Activated CD8-positive, alpha-beta memory T cell treated with anti-CD3 and anti-CD28 coated beads, Interleukin-2, amount 50 U/mL, for 4 hours (primary cell): ENCODE data around the gene ATP2A3.

Experiments
- DNase-seq: peaks from one replicate; pipeline ENCODE4 v3.0.0-alpha.2; 2020

Gene ATP2A3

DNA sequence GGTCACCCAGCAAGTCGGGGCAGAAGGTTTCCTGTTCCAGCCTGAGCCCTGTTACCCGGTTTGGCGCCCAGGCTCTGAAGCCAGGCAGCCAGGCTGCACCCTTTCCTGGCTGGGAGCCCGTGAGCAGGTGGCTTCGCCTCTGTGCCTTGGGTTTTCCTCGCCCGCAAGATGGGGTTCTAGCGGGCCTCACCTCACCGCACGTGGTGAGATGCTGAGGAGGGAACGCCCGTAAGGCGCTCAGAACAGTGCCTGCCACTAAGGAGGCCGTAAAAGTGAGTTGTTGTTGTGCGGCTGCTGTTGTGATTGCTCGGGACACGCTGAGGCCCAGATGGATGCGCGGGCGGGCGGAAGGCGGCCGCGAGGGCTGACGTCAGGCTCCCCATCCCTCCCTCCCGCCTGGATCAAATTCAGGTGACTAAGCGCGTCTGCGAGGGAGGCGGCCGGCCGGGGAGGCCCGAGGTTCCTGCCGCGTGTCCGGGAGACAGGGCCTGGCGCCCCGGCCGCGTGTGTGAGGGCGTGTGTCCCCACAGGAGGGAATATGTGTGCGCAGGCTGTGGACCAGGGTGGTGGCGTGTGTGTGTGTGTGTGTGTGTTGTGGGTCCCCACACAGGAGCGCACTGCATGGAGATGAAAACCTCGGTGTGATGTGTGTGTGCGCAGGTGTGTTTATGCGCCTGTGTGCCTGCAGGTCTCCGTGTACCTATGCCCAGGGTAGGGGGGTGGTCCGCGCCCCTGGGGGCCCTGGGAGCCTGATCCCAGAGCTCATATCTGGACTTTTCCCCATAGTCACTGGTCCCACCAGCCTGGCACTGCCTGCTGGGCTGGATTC lies 75.7 kb downstream of the ATP2A3 start:
- DNase-seq, result no peak

DNA sequence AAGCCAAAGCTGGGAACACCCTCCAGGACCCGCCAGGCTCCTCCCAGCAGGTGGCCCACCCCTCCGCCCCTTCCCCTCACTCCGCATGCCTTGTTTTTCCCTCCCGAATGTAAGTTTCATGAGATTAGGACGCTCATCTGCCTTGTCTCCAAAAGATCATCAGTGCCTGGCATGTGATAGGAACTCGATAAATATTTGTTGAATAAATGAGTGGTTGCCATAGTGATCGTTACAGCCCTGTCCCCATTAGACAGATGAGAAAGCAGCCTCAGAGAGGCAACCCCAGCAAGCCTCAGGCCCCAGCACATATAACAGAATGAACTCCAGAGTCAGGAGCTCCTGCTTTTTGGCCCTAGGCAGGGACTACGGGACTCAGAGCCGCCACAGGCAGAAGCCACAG lies 76.4 kb downstream of the ATP2A3 start:
- no peak for DNase-seq

DNA sequence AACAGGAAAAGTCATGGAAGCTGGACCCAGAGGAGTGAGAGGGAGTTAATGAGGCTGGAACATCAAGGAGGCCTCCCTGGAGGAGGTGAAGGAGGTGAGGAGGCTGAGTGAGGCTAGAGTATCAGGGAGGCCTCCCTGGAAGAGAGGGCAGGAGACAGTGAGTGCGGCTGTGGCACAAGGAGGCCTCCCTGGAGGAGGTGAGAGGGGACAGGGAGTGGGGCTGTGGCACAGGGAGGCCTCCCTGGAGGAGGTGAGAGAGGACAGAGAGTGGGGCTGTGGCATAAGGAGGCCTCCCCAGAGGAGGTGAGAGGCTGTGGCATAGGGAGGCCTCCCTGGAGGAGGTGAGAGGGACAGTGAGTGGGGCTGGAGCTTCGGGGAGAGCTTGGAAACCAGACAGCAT lies 76.8 kb downstream of the ATP2A3 start:
- DNase-seq, result no peak

DNA sequence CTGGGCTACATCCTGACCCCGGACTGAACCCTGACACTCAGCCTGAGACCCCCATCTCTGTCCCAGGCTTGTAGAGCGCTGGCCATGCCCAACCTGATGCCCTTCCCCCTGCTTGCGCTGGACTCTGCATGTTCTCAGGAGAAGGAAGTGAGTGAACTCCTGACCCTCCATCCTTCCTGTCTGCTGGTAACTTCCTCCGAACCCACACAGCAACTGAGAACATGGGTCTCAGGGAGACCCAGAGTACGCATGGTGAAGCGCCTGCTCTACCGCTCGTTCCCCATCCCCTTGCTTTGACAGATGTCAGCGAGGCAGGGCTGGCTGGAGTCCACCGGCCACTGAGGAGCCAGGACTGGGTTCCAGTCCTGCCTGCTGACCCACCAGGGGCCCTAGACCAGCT lies 77.5 kb downstream of the ATP2A3 start:
- no peak for DNase-seq

DNA sequence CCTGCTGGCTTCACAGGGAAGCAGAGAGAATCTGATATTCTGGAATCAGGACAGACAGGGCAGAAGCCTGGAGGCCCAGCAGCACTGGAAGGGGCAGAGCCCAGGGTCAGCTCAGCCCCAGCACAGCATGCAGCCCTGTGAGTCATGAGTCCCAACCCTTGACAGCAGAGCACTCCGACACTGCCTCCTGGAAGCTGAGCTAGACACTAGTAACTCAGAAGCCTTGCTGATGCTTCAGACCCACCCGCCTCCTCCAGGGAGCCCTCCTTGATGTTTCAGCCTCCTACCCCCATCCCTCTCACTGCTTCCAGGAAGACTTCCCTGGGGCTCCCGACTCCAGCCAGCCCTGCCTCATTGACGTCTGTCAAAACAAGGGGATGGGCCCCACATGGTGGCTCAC lies 78.3 kb downstream of the ATP2A3 start:
- DNase-seq, result no peak

DNA sequence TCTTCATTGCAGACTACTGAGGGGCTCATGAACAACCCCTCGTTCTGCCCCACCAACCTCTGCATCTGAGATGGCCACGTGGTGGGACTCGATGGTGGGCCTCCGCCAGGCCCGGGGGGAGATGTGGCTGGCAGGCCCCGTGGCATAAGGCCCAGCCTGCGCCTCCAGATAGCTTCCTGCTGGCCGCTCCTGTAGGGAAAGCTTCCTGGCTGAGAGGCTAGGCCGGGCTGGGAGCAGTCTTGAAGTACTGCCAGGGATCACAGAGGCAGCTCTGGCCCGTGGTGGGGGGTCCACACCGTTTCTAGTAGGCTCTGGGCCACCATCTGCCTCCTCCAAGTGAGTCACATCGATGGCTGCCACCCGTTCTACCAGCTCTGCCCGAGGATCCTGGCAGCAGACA lies 79.0 kb downstream of the ATP2A3 start:
- no peak for DNase-seq

DNA sequence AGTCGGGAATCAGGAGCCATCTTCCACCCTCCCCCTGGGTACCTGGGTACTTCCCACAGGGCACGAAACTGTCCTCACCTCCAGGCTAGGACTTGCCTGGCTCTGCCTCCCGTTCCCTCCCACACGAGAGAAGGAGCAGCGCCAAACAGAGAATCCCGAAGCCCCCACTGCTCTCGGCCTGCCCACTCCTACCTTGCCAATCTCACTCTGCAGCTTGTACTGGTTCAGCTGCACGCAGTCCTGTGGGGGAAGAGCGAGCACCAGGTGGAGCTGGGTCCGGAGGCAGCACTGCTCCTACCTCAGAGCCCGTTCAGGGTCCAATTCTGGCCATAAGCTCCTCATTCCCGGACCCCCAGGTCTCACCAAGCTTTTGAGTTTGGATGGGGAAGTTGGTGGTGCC lies 80.0 kb downstream of the ATP2A3 start:
- no peak for DNase-seq

DNA sequence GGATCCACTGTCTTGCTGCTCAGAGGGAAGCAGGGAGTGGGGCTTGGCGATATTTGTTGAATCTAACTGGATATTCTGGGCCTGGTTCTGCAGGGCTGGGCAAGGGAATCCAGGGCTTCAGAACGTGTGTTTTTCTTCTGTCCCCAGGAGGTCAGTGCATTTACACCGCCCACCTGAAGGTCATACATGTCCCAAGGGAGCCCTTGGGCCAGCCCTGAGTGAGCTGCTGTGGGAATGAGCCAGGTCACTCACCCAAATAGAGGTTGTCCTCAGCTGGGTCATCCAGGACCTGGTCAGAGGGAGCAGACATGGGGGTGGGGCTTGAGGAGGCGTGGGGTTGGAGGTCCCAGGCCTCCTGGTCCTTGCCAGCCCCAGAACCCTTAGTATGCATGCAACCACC lies 82.0 kb downstream of the ATP2A3 start:
- no peak for DNase-seq

DNA sequence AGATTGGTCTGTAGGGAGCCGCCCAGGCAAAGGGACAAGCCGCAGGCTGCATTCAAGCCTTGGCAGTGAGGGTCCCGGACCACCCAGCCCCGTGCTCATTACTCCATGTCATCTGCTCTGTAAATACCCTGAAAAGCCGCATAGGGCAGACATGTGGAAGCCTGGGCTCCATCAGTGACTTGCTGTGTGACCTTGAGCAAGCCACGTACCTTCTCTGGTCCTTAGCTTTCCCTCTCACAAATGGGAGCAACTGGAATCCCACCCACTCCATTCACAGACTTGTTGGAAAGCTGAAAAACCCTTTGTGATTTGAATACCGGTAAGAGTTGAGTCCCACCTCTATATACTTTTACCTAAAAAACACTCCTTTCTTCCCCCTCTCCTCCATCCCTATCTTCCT lies 83.3 kb downstream of the ATP2A3 start:
- DNase-seq, result no peak

DNA sequence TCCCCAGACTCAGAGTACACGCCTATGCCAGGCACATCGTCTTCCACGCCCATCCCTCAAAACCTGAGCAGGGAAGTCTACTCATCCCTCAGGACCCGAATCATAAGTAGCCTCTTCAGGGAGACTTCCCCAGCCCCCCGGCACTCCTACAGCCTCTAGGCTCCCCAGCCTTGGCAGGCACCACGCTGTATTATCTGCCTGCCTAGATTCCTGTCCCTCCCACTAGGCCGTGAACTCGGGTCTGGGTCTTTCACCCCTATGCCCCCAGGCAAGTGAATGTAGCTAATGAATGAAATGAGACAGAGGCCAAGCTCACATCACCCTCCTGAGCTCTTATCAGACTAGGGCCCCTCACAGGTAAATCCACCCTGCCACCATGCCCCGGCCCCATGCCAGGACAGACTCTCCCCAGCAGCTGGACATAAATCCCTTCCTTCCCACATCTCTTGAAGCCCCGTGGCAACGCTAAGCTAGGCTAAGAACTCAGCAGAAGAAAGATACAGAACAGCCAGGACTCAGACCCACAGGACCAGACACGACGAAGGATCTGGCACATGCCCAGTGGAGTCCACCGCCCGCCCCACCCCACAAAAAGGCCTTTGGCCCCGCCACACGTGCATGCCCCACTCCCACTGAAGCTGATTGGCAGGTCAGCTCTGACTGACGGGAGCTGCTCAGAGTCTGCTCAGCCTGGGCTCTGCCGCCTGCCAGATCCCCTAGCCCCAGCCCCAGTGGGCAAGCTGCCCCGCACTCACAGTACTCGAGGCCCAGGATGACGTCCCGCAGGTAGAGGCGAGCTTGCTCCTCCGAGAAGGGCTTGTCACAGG lies 84.4 kb downstream of the ATP2A3 start:
- no peak for DNase-seq

DNA sequence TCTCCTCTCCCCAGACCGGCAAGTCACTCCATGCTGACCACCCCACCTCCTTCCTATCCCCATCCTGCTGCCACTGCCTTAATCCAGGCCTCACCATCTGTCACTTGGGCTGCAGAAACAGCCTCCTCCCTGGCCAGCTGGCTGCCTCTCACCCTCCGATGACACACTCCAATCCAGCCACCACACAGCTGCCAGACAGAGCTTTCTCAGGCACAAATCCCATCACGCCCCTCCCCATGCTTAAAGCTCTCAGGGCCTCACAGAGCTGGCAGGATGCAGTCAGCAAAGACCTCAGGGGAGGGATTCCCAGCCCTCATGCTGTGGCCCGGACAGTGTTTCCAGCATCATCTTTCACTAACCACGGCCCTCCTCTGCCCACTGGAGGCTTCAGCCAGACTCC lies 85.1 kb downstream of the ATP2A3 start:
- no peak for DNase-seq

DNA sequence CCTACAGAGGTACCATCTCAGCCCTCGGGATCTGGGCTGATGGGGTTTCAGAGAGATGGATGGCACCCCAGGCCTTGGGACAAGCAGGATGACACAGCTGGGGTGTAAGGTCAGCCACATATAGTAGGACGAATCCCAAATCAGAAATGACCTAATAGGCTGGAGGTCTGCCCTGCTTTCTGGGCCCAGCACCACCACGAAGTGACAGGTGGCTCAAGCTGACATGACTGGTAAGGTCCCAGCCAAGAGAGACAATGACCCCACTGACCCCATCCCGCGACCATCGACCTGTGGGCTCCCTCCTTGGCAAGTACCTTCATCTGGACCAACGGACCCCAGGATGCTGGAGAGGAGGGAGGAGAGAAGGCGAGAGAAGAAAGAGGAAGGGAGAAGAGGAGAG lies 87.0 kb downstream of the ATP2A3 start:
- no peak for DNase-seq

DNA sequence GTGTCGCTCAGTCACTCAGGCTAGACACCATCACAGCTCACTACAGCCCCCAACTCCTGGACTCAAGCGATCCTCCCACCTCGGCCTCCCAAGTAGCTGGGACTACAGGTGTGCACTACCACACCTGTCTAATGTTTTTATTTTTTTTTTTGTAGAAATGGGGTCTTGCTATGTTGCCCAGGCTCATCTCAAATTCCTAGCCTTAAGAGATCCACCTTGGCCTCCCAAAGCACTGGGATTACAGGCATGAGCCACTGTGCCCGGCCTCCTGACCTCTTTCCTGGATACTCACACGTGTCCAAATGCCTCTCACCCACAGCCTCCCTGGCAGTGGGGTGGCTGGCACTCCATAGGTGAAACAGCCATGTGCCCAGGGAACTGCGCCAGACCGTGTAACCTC lies 88.9 kb downstream of the ATP2A3 start:
- DNase-seq, result no peak
